H9 (cell line): ENCODE data around the gene PPP2R2B. TPM values are rescaled to one million over a fixed set of nuclear protein-coding genes. Genes with fewer than 3 reads are reported as not detected.
A peak's percentile ranks its signal among the peaks of the same experiment; 100 is the strongest.

Source experiments
- DNase-seq: peaks from one replicate; pipeline ENCODE4 v3.0.0-alpha.2; 2017
- H2AFZ ChIP-seq: one replicate; pipeline ENCODE4 v1.6.1; 2013; ENCODE audit warnings: mild to moderate bottlenecking, low read length, control low read depth, moderate library complexity
- H2AK5ac ChIP-seq: 2 replicates; pipeline ENCODE4 v1.6.1; 2013; ENCODE audit warnings: low read length, control low read depth, mixed read lengths; ENCODE audit not compliant: insufficient read length
- H2BK120ac ChIP-seq: one replicate; pipeline ENCODE4 v1.6.1; 2013; ENCODE audit warnings: low read depth, mild to moderate bottlenecking, low read length, control low read depth, inconsistent platforms; ENCODE audit not compliant: poor library complexity, severe bottlenecking
- H2BK12ac ChIP-seq: 2 replicates; pipeline ENCODE4 v1.6.1; 2013; ENCODE audit warnings: low read length, control low read depth, mixed read lengths, low read depth; ENCODE audit not compliant: insufficient read length
- H2BK15ac ChIP-seq: 2 replicates; pipeline ENCODE4 v1.6.1; 2013; ENCODE audit warnings: low read depth, low read length, control low read depth
- H2BK20ac ChIP-seq: one replicate; pipeline ENCODE4 v1.6.1; 2013; ENCODE audit warnings: low read depth, mild to moderate bottlenecking, low read length, control low read depth, inconsistent platforms; ENCODE audit not compliant: poor library complexity, severe bottlenecking
- H2BK5ac ChIP-seq: 2 replicates; pipeline ENCODE4 v1.6.1; 2013; ENCODE audit warnings: low read length, control low read depth, mixed read lengths; ENCODE audit not compliant: insufficient read length
- H3K14ac ChIP-seq: 2 replicates; pipeline ENCODE4 v1.6.1; 2013; ENCODE audit warnings: low read length, control low read depth; ENCODE audit not compliant: insufficient read depth
- H3K18ac ChIP-seq: 2 replicates; pipeline ENCODE4 v1.6.1; 2013; ENCODE audit warnings: low read depth, mild to moderate bottlenecking, mixed read lengths, low read length, control low read depth; ENCODE audit not compliant: insufficient read length
- H3K23ac ChIP-seq: 2 replicates; pipeline ENCODE4 v1.6.1; 2013; ENCODE audit warnings: low read length, control low read depth, mixed read lengths, low read depth; ENCODE audit not compliant: insufficient read length
- H3K23me2 ChIP-seq: 2 replicates; pipeline ENCODE4 v1.6.1; 2013; ENCODE audit warnings: low read depth, mild to moderate bottlenecking, mixed read lengths, low read length, control low read depth; ENCODE audit not compliant: insufficient read length, poor library complexity, severe bottlenecking
- H3K27ac ChIP-seq: 2 replicates; pipeline ENCODE4 v1.5.1; 2013; ENCODE audit warnings: low read length, control low read depth, mixed read lengths, low read depth; ENCODE audit not compliant: insufficient read length
- H3K27me3 ChIP-seq: 2 replicates; pipeline ENCODE4 v1.6.1; 2013; ENCODE audit warnings: low read length, control low read depth, inconsistent platforms; ENCODE audit not compliant: insufficient read depth
- H3K4ac ChIP-seq: 2 replicates; pipeline ENCODE4 v1.6.1; 2013; ENCODE audit warnings: low read depth, mild to moderate bottlenecking, control low read depth, inconsistent platforms, low read length, moderate library complexity
- H3K4me1 ChIP-seq: 2 replicates; pipeline ENCODE4 v1.6.1; 2013; ENCODE audit warnings: low read length, control low read depth, inconsistent platforms; ENCODE audit not compliant: insufficient read depth
- H3K4me2 ChIP-seq: 2 replicates; pipeline ENCODE4 v1.6.1; 2013; ENCODE audit warnings: low read length, control low read depth, mixed read lengths; ENCODE audit not compliant: insufficient read length, insufficient read depth
- H3K56ac ChIP-seq: 2 replicates; pipeline ENCODE4 v1.6.1; 2013; ENCODE audit warnings: low read depth, mild to moderate bottlenecking, mixed read lengths, low read length, control low read depth; ENCODE audit not compliant: insufficient read length
- H3K79me1 ChIP-seq: 2 replicates; pipeline ENCODE4 v1.6.1; 2013; ENCODE audit warnings: low read depth, mild to moderate bottlenecking, moderate library complexity, low read length, control low read depth, inconsistent platforms; ENCODE audit not compliant: insufficient read depth, poor library complexity, severe bottlenecking
- H3K79me2 ChIP-seq: 2 replicates; pipeline ENCODE4 v1.6.1; 2013; ENCODE audit warnings: low read length, control low read depth, inconsistent platforms; ENCODE audit not compliant: insufficient read depth
- H3K9ac ChIP-seq: 2 replicates; pipeline ENCODE4 v1.6.1; 2013; ENCODE audit warnings: low read length, control low read depth, mixed read lengths; ENCODE audit not compliant: insufficient read length; ENCODE audit errors: extremely low read depth
- H3K9me3 ChIP-seq: one replicate; pipeline ENCODE4 v1.6.1; 2013; ENCODE audit warnings: low read depth, low read length, inconsistent platforms; ENCODE audit not compliant: control insufficient read depth
- H3T11ph ChIP-seq: one replicate; pipeline ENCODE4 v1.6.1; 2013; ENCODE audit warnings: mild to moderate bottlenecking, low read length, control low read depth, inconsistent platforms
- H4K20me1 ChIP-seq: one replicate; pipeline ENCODE4 v1.6.1; 2013; ENCODE audit not compliant: control insufficient read depth, insufficient read length, insufficient read depth
- H4K5ac ChIP-seq: 2 replicates; pipeline ENCODE4 v1.6.1; 2013; ENCODE audit warnings: low read depth, mild to moderate bottlenecking, mixed read lengths, low read length, control low read depth; ENCODE audit not compliant: insufficient read length
- H4K8ac ChIP-seq: replicated peaks from 2 replicates; pipeline ENCODE4 v1.6.1; 2013; ENCODE audit warnings: low read length, control low read depth, mixed read lengths, low read depth; ENCODE audit not compliant: insufficient read length
- H4K91ac ChIP-seq: 2 replicates; pipeline ENCODE4 v1.6.1; 2013; ENCODE audit warnings: low read depth, mild to moderate bottlenecking, moderate library complexity, mixed read lengths, low read length, control low read depth; ENCODE audit not compliant: insufficient read length
- H3K27ac Mint-ChIP-seq, 3 experiments: 2 replicates in 2 of 3; 3 replicates in 1 of 3; pipeline ENCODE4 v1.8.0; 2020 to 2021; ENCODE audit warnings: mixed read lengths in 3 of 3, mild to moderate bottlenecking in 1 of 3, moderate library complexity in 1 of 3
- H3K27me3 Mint-ChIP-seq: 2 replicates; pipeline ENCODE4 v1.8.0; 2021; ENCODE audit warnings: low read depth, mild to moderate bottlenecking, moderate library complexity, mixed read lengths
- H3K36me3 Mint-ChIP-seq, 3 experiments: 2 replicates in 2 of 3; 3 replicates in 1 of 3; pipeline ENCODE4 v1.8.0; 2020 to 2021; ENCODE audit warnings: low read depth in 3 of 3, mixed read lengths in 3 of 3; ENCODE audit not compliant: insufficient read depth in 1 of 3
- H3K4me1 Mint-ChIP-seq, 2 experiments: 2 replicates each; pipeline ENCODE4 v1.8.0; 2020; ENCODE audit warnings: mixed read lengths in 2 of 2
- H3K4me3 Mint-ChIP-seq, 2 experiments: 2 replicates in 1 of 2; 3 replicates in 1 of 2; pipeline ENCODE4 v1.8.0; 2020 to 2021; ENCODE audit warnings: mild to moderate bottlenecking in 2 of 2, mixed read lengths in 2 of 2, moderate library complexity in 1 of 2
- H3K9me3 Mint-ChIP-seq, 2 experiments: 2 replicates in 1 of 2; 3 replicates in 1 of 2; pipeline ENCODE4 v1.8.0; 2020; ENCODE audit warnings: mild to moderate bottlenecking in 2 of 2, mixed read lengths in 2 of 2, moderate library complexity in 1 of 2
- WGBS: extraction: QIAGEN DNeasy Blood & Tissue Kit; methylation state at CpG from one replicate; pipeline ENCODE4 v1.1.7; 2013; ENCODE audit warnings: missing lambda C conversion rate, low lambda C conversion rate, mixed read lengths; ENCODE audit not compliant: insufficient read length; ENCODE audit errors: extremely low coverage; 5-methylcytosine and 5-hydroxymethylcytosine counted together
- total RNA-seq: library from RNA; stranded (reverse); gene quantifications from 2 replicates; pipeline ENCODE4 v1.2.1, GENCODE V29; 2021
- TF ChIP-seq, protein P1 (sequence below): fragments of 200-600 bp; sonication (generic); conservative IDR thresholded peaks from 3 replicates; pipeline ENCODE4 v1.8.0; 2021; ENCODE audit warnings: antibody characterized with exemption, mild to moderate bottlenecking

PPP2R2B gene
- total RNA-seq, 1 experiment from 2014 or later, result 14.3 TPM

DNA sequence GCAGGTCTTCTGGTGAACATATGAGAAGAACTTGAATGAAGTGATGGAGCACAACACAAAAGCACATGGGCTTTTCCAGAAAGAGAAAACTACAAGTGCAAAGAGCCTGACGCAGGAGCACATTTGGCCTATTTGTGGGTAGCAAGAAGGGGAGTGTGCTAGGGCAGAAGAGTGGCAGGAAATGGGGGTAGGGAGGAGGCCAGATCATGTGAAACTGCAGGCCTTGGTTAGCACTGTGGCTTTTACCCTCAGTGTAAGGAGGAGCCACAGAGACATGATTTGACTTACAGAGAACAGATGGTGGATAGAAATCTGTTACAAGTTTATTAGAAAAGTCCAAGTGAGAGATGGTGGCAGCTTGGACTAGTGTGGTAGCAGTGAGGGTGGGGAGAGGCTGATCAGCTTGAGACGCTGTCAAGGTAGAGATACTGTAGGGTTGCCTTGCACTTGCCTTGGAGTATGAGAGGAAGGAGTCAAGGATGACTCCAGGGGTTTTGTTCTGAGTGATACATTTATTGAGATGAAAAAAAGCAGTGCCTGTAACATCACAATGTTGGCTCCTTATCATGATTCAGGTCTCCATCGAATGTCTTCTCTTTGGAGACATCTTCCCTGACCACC is 126.7 kb downstream of the PPP2R2B start:
- no CpG with 5 or more reads among the region's 3 CpGs for WGBS
- Mint-ChIP-seq H3K36me3 (peaks cover 8 to 21% (median 18%) of the 10 kb centered on the region in 3 experiments), H3K4me3 (no peak overlapping the region; a peak in 1 of 5 replicates), H3K27me3 (no peaks in the 10 kb centered on the region), H3K27ac (peak overlapping the region in 2 of 3 experiments; percentile 15 to 34; a peak in 2 of 7 replicates), H3K4me1 (peaks cover 13 to 18% of the 10 kb centered on the region in 2 experiments), H3K9me3 (peaks cover 12% of the 10 kb centered on the region in 2 experiments)
- Histone ChIP-seq H3K4me1 (no peaks in the 10 kb centered on the region; the same call in 1 of the 2 replicates), H2BK12ac (no peak overlapping the region), H3K56ac (no peak overlapping the region), H2AFZ (no peak overlapping the region), H3K9me3 (no peaks in the 10 kb centered on the region), H3K27me3 (no peaks in the 10 kb centered on the region), H3K4ac (no peak overlapping the region), H3T11ph (no peak overlapping the region), H3K18ac (no peak overlapping the region), H2BK120ac (no peak overlapping the region), H4K91ac (no peak overlapping the region), H3K79me2 (no peaks in the 10 kb centered on the region), H2AK5ac (no peak overlapping the region), H3K79me1 (no peaks in the 10 kb centered on the region), H3K14ac (no peak overlapping the region), H4K20me1 (no peaks in the 10 kb centered on the region), H4K5ac (no peak overlapping the region), H2BK15ac (no peak overlapping the region), H3K4me2 (no peak overlapping the region), H2BK20ac (no peak overlapping the region), H3K27ac (no peak overlapping the region), H4K8ac (no peak overlapping the region), H3K23me2 (no peaks in the 10 kb centered on the region), H3K9ac (no peak overlapping the region), H3K23ac (no peak overlapping the region), H2BK5ac (no peak overlapping the region)
- no peak for DNase-seq
- TF ChIP-seq, protein P1, sequence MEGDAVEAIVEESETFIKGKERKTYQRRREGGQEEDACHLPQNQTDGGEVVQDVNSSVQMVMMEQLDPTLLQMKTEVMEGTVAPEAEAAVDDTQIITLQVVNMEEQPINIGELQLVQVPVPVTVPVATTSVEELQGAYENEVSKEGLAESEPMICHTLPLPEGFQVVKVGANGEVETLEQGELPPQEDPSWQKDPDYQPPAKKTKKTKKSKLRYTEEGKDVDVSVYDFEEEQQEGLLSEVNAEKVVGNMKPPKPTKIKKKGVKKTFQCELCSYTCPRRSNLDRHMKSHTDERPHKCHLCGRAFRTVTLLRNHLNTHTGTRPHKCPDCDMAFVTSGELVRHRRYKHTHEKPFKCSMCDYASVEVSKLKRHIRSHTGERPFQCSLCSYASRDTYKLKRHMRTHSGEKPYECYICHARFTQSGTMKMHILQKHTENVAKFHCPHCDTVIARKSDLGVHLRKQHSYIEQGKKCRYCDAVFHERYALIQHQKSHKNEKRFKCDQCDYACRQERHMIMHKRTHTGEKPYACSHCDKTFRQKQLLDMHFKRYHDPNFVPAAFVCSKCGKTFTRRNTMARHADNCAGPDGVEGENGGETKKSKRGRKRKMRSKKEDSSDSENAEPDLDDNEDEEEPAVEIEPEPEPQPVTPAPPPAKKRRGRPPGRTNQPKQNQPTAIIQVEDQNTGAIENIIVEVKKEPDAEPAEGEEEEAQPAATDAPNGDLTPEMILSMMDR, result no peak
